Measurements from ENCODE around the gene RBBP8NL. TPM values are rescaled to one million over a fixed set of nuclear protein-coding genes. Genes with fewer than 3 reads are reported as not detected.

The RBBP8NL gene
- total RNA-seq, 1 experiment from 2014 or later: 14.0 TPM

GRCh38 chr20:62448038-62448437 lies 20.7 kb upstream of the RBBP8NL start:
- no peak overlapping the region for H3K4me2 ChIP-seq
- no peak for DNase-seq
- H3K9me2 ChIP-seq (ENCODE audit: insufficient read depth): no peaks in the 10 kb centered on the region
- no peak overlapping the region for H2AFZ ChIP-seq
- ChIA-PET POLR2A (ENCODE audit: unreplicated experiment) (interaction anchor here (0.6 kb wide), 1 partner anchor 92 kb away, joined by 4 read pairs; no protein-coding TSS in a partner anchor), CTCF (no interaction called here)
- peaks cover 5% of the 10 kb centered on the region; the same call in 1 of the 2 replicates for H3F3A ChIP-seq (ENCODE audit: insufficient read depth, low read depth)
- H4K20me1 ChIP-seq (ENCODE audit: insufficient read depth): no peaks in the 10 kb centered on the region
- no peak overlapping the region for H3K4me3 ChIP-seq
- no TSS peak for BruUV-seq (replicated peaks)
- H3K79me2 ChIP-seq (ENCODE audit: low read depth): no peaks in the 10 kb centered on the region
- no peaks in the 10 kb centered on the region for H3K36me3 ChIP-seq (ENCODE audit: low read depth)
- peaks cover 91% of the 10 kb centered on the region for H3K27me3 ChIP-seq (ENCODE audit: insufficient read depth, low read depth)
- no peaks in the 10 kb centered on the region for H3K9me3 ChIP-seq (ENCODE audit: insufficient read depth, low read depth)
- TF ChIP-seq EZH2 (IDR thresholded peaks at IDR 0.05; ENCODE audit: low read depth) (no peak), CTCF (conservative IDR thresholded peaks at IDR 0.05) (no peak)
- H3K4me1 ChIP-seq (replicated peaks; ENCODE audit: insufficient read depth): no peaks in the 10 kb centered on the region
- H3K27ac ChIP-seq: no peak overlapping the region
- intact Hi-C loops (cut with micrococcal nuclease; ENCODE audit: unreplicated experiment): no loop called here

GRCh38 chr20:62446888-62447869 lies 19.8 kb upstream of the RBBP8NL start:
- no peaks in the 10 kb centered on the region for H3K36me3 ChIP-seq (ENCODE audit: low read depth)
- H4K20me1 ChIP-seq (ENCODE audit: insufficient read depth): no peaks in the 10 kb centered on the region
- H3K9me2 ChIP-seq (ENCODE audit: insufficient read depth): no peaks in the 10 kb centered on the region
- H3K27me3 ChIP-seq (ENCODE audit: insufficient read depth, low read depth): peaks cover 91% of the 10 kb centered on the region
- no peaks in the 10 kb centered on the region for H3K4me1 ChIP-seq (replicated peaks; ENCODE audit: insufficient read depth)
- H3K4me3 ChIP-seq: no peak overlapping the region
- no peak for TF ChIP-seq EZH2 (IDR thresholded peaks at IDR 0.05; ENCODE audit: low read depth)
- TF ChIP-seq CTCF (conservative IDR thresholded peaks at IDR 0.05): no peak
- no peak for DNase-seq
- intact Hi-C loops (cut with micrococcal nuclease; ENCODE audit: unreplicated experiment): no loop called here
- CTCF ChIA-PET: interaction anchor here (0.5 kb wide), 1 partner anchor 92 kb away, joined by 13 read pairs; no protein-coding TSS in a partner anchor
- H3K9me3 ChIP-seq (ENCODE audit: insufficient read depth, low read depth): no peaks in the 10 kb centered on the region
- BruUV-seq (replicated peaks): no TSS peak
- H3F3A ChIP-seq (ENCODE audit: insufficient read depth, low read depth): peaks cover 5% of the 10 kb centered on the region; the same call in 1 of the 2 replicates
- H3K4me2 ChIP-seq: no peak overlapping the region
- no peak overlapping the region for H2AFZ ChIP-seq
- no peaks in the 10 kb centered on the region for H3K79me2 ChIP-seq (ENCODE audit: low read depth)
- POLR2A ChIA-PET (ENCODE audit: unreplicated experiment): interaction anchor here (0.6 kb wide), 1 partner anchor 92 kb away, joined by 4 read pairs; no protein-coding TSS in a partner anchor
- no peak overlapping the region for H3K27ac ChIP-seq

- no peaks in the 10 kb centered on the region for H4K20me1 ChIP-seq (ENCODE audit: insufficient read depth)
- no peak for DNase-seq
- H3K9me2 ChIP-seq (ENCODE audit: insufficient read depth): no peaks in the 10 kb centered on the region
- ChIA-PET CTCF (no interaction called here), POLR2A (ENCODE audit: unreplicated experiment) (no interaction called here)
- no peaks in the 10 kb centered on the region for H3K36me3 ChIP-seq (ENCODE audit: low read depth)
- peaks cover 5% of the 10 kb centered on the region; the same call in 1 of the 2 replicates for H3F3A ChIP-seq (ENCODE audit: insufficient read depth, low read depth)
- H3K9me3 ChIP-seq (ENCODE audit: insufficient read depth, low read depth): no peaks in the 10 kb centered on the region
- BruUV-seq (replicated peaks): no TSS peak
- H3K79me2 ChIP-seq (ENCODE audit: low read depth): no peaks in the 10 kb centered on the region
- TF ChIP-seq EZH2 (IDR thresholded peaks at IDR 0.05; ENCODE audit: low read depth) (no peak), CTCF (conservative IDR thresholded peaks at IDR 0.05) (no peak)
- no peaks in the 10 kb centered on the region for H3K4me1 ChIP-seq (replicated peaks; ENCODE audit: insufficient read depth)
- H3K27me3 ChIP-seq (ENCODE audit: insufficient read depth, low read depth): peaks cover 95% of the 10 kb centered on the region
- intact Hi-C loops (cut with micrococcal nuclease; ENCODE audit: unreplicated experiment): no loop called here
- H3K4me2 ChIP-seq: no peak overlapping the region
- no peak overlapping the region for H3K27ac ChIP-seq
- H3K4me3 ChIP-seq: no peak overlapping the region
- H2AFZ ChIP-seq: no peak overlapping the region
Observed at GRCh38 chr20:62446481-62446880, 19.1 kb upstream of the RBBP8NL start.

Measured in PC-9 (cell line).